Upper lobe of left lung (tissue), 4 donors: ENCODE results near the gene PALLD.

Experiments used
- CTCF ChIP-seq, 6 experiments: fragments of 450-650 bp in 4 of 6; fragments of 200-600 bp in 2 of 6; sonication (generic) in 2 of 6; IDR thresholded peaks; one replicate each; pipeline ENCODE4 v1.5.1; 2016 to 2019; ENCODE audit warnings: antibody characterized with exemption in 6 of 6
- EP300 ChIP-seq, 4 donors: sonication (generic); formaldehyde crosslinking; IDR thresholded peaks; one replicate each; pipeline ENCODE4 v1.5.1; 2017; ENCODE audit warnings: antibody characterized with exemption in 4 of 4, control low read depth in 2 of 4
- POLR2AphosphoS5 ChIP-seq, 2 donors: sonication (generic); formaldehyde crosslinking; IDR thresholded peaks; one replicate each; pipeline ENCODE4 v1.5.1; 2017; ENCODE audit warnings: antibody characterized with exemption in 2 of 2

GRCh38 chr4:168740691-168741090, 243.8 kb downstream of the PALLD start:
- TF ChIP-seq CTCF (IDR thresholded peaks at IDR 0.05) = no peak
- TF ChIP-seq EP300 (IDR thresholded peaks at IDR 0.05) = no peak
- TF ChIP-seq POLR2AphosphoS5 (IDR thresholded peaks at IDR 0.05) = no peak
